Measurements from ENCODE around the gene HSF2BP. TPM values are rescaled to one million over a fixed set of nuclear protein-coding genes. Genes with fewer than 3 reads are reported as not detected.
A peak's percentile ranks its signal among the peaks of the same experiment; 100 is the strongest.

Gene HSF2BP
- total RNA-seq, 4 donors from 2014 or later: 0.29 to 5.7 (median 1.2) TPM; not detected in 1

- intact Hi-C loops (cut with DNase I; ENCODE audit: low total_unique reads): no loop called here
- TF ChIP-seq POLR2A (IDR thresholded peaks at IDR 0.05) (no peak), CTCF (IDR thresholded peaks at IDR 0.05) (no peak)
- no peak for DNase-seq
- Histone ChIP-seq H3K9me3 (no peaks in the 10 kb centered on the region), H3K36me3 (no peaks in the 10 kb centered on the region), H3K4me3 (no peak overlapping the region), H3K27me3 (no peaks in the 10 kb centered on the region), H3K27ac (no peak overlapping the region), H3K4me1 (no peaks in the 10 kb centered on the region)
Observed at GRCh38 chr21:43665879-43666278, 6.6 kb upstream of the HSF2BP start.

GRCh38 chr21:43664358-43664757 is 5.1 kb upstream of the HSF2BP start:
- no peaks in the 10 kb centered on the region for H3K27me3 ChIP-seq
- intact Hi-C loops (cut with DNase I; ENCODE audit: low total_unique reads): no loop called here
- no peak for DNase-seq
- H3K27ac ChIP-seq: no peak overlapping the region
- no peaks in the 10 kb centered on the region for H3K4me1 ChIP-seq
- H3K36me3 ChIP-seq: no peaks in the 10 kb centered on the region
- TF ChIP-seq POLR2A (IDR thresholded peaks at IDR 0.05) (no peak), CTCF (IDR thresholded peaks at IDR 0.05) (no peak)
- no peak overlapping the region for H3K4me3 ChIP-seq
- H3K9me3 ChIP-seq: no peaks in the 10 kb centered on the region

GRCh38 chr21:43663033-43663432 is 3.7 kb upstream of the HSF2BP start:
- H3K4me1 ChIP-seq: no peaks in the 10 kb centered on the region
- intact Hi-C loops (cut with DNase I; ENCODE audit: low total_unique reads): no loop called here

GRCh38 chr21:43662286-43662685 is 3.0 kb upstream of the HSF2BP start:
- no peak for DNase-seq
- H3K27ac ChIP-seq: no peak overlapping the region
- H3K4me1 ChIP-seq: no peaks in the 10 kb centered on the region
- H3K9me3 ChIP-seq: no peaks in the 10 kb centered on the region
- no peaks in the 10 kb centered on the region for H3K27me3 ChIP-seq
- H3K4me3 ChIP-seq: no peak overlapping the region
- intact Hi-C loops (cut with DNase I; ENCODE audit: low total_unique reads): no loop called here
- no peak for TF ChIP-seq POLR2A (IDR thresholded peaks at IDR 0.05)
- TF ChIP-seq CTCF (IDR thresholded peaks at IDR 0.05): no peak
- H3K36me3 ChIP-seq: no peaks in the 10 kb centered on the region

More at GRCh38 chr21:43663033-43663432, 3.7 kb upstream of the HSF2BP start:
- H3K4me3 ChIP-seq: no peak overlapping the region
- no peaks in the 10 kb centered on the region for H3K9me3 ChIP-seq
- DNase-seq: no peak
- TF ChIP-seq POLR2A (IDR thresholded peaks at IDR 0.05) (no peak), CTCF (IDR thresholded peaks at IDR 0.05) (no peak)
- no peak overlapping the region for H3K27ac ChIP-seq
- no peaks in the 10 kb centered on the region for H3K27me3 ChIP-seq
- no peaks in the 10 kb centered on the region for H3K36me3 ChIP-seq

GRCh38 chr21:43658769-43659135 is 536 bp downstream of the HSF2BP start:
- Histone ChIP-seq H3K27ac (peak overlapping the region; percentile 71 to 86), H3K9me3 (no peaks in the 10 kb centered on the region), H3K36me3 (no peaks in the 10 kb centered on the region), H3K4me1 (no peaks in the 10 kb centered on the region), H3K4me3 (peak overlapping the region; percentile 71 to 96), H3K27me3 (no peaks in the 10 kb centered on the region)
- TF ChIP-seq POLR2A (IDR thresholded peaks at IDR 0.05): no peak
- TF ChIP-seq CTCF (IDR thresholded peaks at IDR 0.05): no peak
- peak in 1 of 2 donors; percentile 25 for DNase-seq
- intact Hi-C loops (cut with DNase I; ENCODE audit: low total_unique reads): no loop called here
